ENCODE data around the gene ZNF195. TPM values are rescaled to one million over a fixed set of nuclear protein-coding genes. Genes with fewer than 3 reads are reported as not detected.
"Not testable (repeated sequence)": the region's sequence is repeated elsewhere in the genome, so short reads cannot be mapped to it uniquely, and the experiment has no call there.

Gene ZNF195
- 15.3 TPM for polyA plus RNA-seq (2013, experiment 1 of 2; ENCODE audit: insufficient read length)
- 8.4 TPM for polyA plus RNA-seq (2013, experiment 2 of 2; ENCODE audit: insufficient read length)

DNA sequence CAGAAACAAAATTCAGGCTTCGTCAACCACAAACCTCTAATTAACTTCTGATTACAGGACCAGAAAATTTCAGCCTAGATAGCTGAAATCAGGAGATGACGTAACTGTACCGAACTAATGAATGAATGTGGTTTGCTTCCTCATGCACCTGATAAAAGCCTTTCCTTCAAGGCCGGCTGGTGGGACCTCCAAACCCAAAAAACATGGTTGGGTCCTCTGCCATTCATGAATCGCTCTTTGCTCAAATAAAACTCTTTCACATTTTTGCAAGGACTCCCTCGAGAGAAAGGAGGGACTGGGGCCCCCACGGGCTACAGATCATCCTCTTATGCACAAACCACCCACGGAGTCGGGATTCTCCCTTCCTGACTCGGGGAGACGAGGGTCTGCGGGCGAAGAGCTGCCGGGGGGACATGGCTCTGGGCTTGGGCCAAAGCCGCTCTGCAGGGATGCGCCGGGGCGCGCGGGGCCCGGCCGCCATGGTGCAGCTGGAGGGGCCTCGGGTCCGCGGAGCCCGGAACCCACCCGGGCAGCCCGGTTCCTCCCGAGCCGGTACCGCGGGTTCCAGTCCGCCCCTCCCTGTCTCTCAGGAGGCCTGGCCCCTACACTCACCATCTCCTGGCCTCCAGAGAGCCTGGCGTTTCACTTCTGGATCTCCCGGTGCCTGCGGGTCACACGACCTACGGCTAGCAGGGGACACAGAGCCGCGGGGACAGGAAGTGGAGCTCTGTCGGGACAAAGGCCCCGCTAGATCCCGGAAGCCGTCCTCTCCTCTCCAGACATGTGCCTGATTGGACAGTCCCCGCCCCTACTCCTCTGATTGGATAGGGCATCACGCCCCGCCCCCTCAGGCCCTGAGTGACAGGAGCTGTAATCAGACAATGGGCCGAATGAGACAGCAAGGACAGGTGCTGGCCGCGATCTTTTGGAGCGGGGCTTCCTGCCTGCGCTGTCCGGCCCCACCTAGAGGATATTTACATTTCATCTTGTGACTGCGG is at the start of gene ZNF195:
ZNF195 (minus strand) TSS at position 721 of the 998 bp plus-strand sequence; CDS start at position 615, 106 bp downstream.
- peak; percentile 97 for DNase-seq

DNA sequence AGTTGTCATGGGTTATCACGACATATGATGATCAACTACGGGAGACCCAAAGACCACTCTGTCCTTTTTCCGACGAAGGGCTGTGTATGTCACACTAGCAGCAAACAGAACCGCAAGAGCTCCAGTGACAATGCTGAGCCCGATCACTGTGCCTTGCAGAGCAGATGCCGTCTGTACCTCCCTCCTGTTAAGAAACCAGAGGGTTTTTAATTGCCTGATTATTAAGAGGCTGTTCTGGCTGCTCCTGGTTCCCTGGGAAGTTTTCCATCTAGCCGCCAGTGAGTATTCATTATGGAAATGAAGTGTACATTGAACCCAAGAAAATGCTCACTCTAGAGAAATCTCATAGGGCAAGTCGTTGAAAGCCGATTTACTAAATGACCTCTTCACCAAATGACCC is 49.1 kb upstream of the ZNF195 start:
- not testable (repeated sequence) for DNase-seq

DNA sequence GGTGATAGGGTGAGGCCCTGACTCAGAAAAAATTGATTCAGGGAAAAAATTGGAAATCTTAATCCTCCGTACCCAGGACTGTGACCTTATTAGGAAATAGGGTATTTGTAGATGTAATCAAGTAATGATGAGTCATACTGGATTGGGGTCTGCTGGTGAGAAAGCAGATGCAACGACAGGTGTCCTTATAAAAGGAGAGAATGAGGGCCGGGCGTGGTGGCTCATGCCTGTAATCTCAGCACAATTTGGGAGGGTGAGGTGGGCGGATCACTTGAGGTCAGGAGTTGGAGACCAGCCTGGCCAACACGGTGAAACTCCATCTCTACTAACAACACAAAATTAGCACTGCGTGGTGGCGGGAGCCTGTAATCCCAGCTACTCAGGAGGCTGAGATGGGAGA is 47.6 kb upstream of the ZNF195 start:
- peak; percentile 3 for DNase-seq

- not testable (repeated sequence) for DNase-seq
Measured at GRCh38 chr11:3423928-3424327, 45.0 kb upstream of the ZNF195 start.

DNA sequence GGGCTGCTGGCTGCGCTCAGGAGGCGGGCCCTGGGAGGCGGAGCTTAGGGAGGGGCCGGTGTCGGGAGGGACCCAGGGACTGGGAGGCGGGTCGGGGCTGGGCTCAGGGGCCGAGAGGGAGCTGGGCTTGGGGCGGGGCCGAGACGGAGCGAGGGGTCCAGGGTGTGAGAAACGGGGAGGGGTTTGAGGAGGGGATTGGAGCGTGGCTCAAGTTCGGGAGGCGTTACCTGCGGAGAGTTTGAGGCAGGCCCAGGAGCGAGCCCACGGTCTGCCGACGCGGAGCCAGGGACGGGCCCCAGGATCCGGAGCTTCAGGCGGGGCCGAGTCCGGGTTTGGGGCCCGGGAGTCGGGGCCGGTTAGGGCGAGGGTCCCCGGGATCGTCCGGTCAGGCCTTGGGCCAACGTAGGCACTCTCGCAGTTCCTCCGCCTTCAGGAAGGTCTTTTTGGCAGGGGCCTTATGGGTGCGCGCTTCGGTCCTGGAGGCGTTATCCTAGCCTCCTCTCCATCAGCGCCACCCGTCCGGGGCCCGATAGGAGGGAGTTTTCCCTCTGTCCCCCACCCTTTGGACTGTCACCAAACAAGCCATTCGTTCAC is 44.3 kb upstream of the ZNF195 start:
- DNase-seq = not testable (repeated sequence)

- DNase-seq = peak; percentile 96
Measured at GRCh38 chr11:3422380-3423137, 43.6 kb upstream of the ZNF195 start.

DNA sequence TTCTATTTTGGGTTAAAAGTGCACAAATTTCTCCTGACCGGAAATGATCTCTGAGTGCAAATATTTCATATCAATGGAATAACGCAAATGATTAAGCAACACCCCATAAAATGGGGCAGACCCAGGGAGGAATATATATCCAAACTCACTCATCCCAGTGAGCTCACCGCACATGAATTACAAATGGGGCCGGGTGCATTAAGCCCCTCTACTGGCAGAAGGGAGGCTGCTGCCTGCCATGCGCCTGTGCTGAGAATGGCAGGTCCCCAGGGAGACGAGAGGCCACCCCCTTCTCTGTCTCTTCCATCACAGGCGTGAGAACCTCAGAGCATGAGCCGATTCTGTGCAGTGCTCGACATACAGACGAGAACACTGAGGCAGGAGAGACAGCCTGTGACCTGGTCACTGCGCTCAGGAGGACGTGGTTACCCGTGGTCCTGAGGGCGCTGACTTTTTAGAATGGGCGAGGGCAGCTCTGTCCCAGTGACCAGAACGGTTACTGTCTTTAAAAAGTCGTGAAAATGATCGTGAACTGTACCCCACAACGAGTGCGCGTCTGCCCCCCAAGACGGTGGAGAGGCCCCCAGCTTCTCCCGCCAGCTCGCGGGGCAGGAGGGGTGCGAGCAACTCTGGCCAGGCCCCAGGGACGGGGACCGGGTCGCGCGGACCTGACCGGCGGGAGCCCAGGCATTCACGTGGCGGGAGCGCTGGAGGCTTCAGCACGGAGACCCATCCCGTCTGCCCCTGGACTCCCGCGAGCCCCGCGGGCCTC is 42.8 kb upstream of the ZNF195 start:
- peak; percentile 53 for DNase-seq

- DNase-seq = not testable (repeated sequence)
Measured at GRCh38 chr11:3420281-3421042, 41.5 kb upstream of the ZNF195 start.

DNA sequence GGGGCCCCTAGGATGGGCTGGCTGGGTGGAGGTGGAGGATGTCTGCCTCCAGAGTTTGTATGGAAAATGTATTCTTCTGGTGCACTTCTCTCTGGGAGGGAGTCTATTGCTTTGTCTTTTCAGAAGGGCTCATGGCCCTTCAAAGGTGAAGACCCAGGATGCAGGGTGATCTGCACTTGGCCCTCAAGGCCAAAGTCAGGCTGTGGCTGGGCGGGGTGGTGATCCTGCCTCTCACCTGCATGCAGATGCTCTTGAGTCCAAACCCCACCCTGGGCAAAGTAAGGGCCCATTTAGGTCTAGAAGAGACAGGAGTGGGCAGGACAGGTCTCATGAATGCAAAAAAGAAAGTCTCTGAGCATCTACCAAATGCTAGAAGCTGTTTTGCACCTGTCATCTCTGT is 40.5 kb upstream of the ZNF195 start:
- not testable (repeated sequence) for DNase-seq

DNA sequence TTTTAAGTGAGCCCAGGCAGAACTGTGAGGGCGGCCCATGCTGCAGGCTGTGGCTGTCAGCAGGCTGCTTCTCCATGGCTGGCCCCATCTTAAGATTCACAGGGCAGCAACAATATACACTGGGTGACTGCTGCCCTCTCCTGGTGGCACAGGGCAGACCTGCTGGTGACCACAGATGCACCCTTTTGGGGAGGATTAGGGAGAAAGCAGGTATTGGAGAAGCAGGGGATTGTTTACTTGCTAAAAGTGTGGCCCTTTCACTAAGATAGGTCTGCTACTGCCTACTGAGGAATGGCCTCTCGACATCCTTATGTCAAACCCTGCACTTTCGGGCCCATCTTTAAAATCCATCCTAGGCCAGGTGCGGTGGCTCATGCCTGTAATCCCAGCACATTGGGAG is 38.1 kb upstream of the ZNF195 start:
- DNase-seq = peak; percentile 48

DNA sequence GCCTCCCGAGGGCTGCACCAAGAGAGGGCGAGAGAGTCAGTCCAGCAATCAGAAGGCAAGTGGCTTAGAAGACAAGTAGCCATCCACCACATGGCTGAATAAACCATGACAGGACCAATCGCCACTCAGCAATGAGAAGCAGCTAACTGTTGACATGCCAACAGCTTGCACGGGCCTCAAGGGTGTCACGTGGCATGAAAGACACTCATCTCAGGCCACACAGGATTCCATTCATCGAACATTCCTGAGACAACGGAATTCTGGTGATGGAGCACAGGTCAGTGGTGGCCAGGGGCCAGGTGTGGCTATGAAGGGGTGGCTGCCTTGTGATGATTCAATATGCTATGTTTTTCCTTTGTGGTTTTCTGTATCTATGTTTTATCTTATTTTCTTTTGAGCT is 36.4 kb upstream of the ZNF195 start:
- DNase-seq = peak; percentile 25

DNA sequence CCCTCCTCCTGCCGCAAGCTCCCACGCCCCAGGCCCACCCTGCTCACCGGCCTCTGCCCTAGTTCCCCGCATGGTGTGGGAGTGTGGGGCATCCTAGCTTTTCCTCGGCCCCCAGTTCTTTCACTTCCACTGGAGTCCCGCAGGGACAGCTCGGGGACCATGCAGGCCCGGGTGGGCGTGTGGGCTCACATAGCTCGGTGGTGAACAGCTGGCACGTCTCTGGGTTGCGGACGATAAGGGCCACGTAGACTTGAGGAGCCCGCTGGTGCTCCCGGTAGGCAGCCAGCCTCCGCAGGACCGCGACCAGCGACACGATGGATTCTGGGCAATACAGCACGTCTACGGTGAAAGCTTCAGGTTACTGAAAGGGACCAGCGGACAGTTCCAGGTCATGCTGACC is 34.7 kb upstream of the ZNF195 start:
- not testable (repeated sequence) for DNase-seq

GRCh38 chr11:3412837-3413236 is 33.9 kb upstream of the ZNF195 start:
- DNase-seq = no peak

GRCh38 chr11:3408722-3409121 is 29.8 kb upstream of the ZNF195 start:
- peak; percentile 58 for DNase-seq

GRCh38 chr11:3408058-3408605 is 29.2 kb upstream of the ZNF195 start:
- not testable (repeated sequence) for DNase-seq

DNA sequence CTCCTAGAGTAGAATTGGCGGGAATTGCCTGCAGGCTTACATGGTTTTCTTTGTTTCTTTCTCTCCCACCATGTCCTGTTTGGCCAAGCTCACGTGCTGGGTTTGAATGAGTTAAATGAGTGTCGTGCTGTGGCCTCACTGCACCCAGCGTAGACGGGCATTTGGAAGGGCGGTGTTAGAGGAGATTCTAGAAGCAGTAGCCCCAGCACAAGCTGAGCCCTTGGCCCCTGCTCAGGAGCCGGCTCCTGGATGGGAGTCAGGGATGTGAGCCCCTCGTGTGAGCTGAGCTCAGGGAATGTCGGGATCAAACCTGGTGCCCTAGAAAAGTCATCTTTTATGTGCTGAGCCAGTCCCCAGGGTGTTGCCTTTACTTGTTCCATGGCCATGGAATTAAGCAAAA is 28.0 kb upstream of the ZNF195 start:
- DNase-seq = not testable (repeated sequence)

DNA sequence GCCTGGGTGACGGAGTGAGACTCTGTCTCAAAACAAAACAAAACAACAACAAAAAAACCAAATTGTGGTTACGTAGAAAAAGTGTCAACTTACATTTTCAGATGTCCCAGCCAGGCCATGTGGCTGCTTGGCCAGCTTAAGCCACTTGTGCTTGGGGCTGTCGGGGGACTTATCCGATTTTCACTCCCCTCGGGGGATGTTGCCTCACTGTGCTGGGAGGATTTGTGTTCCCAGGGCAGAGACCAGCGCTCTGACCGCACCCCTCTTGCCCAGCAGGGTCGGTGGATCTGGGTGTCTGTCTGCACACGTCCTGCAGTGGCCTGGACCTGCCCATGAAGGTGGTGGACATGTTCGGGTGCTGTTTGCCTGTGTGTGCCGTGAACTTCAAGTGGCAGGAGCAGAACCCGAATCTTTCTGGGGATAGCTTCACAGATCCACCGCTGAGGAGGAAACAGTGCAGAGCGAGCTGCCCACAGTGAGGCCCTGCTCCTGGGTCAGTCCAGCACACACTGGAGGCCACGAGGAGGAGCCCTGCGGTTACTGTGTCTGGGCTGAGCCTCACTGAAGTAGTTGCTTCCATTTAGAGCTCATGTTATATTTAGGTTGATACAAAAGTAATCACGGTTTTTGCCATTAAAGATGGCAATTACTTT is 27.4 kb upstream of the ZNF195 start:
- not testable (repeated sequence) for DNase-seq

DNA sequence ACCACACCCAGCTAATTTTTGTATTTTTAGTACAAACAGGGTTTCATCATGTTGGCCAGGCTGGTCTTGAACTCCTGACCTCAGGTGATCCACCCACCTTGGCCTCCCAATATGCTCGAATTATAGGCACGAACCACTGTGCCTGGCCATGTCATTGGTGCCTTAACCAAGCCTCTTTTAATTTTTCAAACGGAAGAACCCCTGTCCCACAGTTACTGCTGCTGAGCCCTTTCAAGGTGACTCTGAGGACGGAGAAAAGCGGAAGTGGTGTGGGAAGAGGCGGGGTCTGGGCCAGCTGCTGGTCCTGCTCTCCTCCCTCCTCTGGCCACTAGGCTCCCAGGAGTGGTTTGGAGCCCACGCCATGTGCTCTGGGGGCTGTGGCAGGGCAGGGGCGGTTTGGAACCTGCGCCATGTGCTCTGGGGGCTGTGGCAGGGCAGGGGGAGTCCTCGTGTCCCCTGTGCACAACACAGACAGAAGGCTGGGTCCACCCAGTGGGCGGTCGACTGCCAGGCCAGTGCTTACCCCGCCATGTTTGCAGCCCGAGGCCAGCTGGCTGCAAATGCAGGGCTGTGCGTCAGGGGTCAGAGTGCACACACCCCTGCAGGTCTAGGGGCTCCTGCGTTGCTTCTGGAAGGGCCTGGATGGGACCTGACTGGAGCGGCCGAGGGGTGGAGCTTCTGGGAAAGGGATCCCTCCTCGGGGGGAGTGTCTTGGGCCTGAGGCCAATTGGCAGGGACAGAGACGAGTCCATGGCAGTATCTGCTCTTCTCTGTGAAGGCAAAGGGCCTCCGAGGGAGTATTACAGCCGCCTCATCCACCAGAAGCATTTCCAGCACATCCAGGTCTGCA is 25.4 kb upstream of the ZNF195 start:
- not testable (repeated sequence) for DNase-seq

- not testable (repeated sequence) for DNase-seq
Measured at GRCh38 chr11:3402861-3403250, 23.9 kb upstream of the ZNF195 start.

Measured in fibroblast of skin of back (primary cell).